GM04504 (cell line): ENCODE data around the gene SCNN1A.

Source experiments
- DNase-seq: peaks from one replicate; pipeline ENCODE4 v3.0.0-alpha.2; 2012; ENCODE audit warnings: low read depth

Gene SCNN1A

GRCh38 chr12:6384499-6385436 lies 9.4 kb upstream of the SCNN1A start:
- no peak for DNase-seq

GRCh38 chr12:6383572-6384498 lies 8.5 kb upstream of the SCNN1A start, which contains the start of gene LTBR:
TSS of gene LTBR (plus strand) at chr12:6384162. CDS start at chr12:6384359, 197 bp downstream.
- DNase-seq, result peak; percentile 91

DNA sequence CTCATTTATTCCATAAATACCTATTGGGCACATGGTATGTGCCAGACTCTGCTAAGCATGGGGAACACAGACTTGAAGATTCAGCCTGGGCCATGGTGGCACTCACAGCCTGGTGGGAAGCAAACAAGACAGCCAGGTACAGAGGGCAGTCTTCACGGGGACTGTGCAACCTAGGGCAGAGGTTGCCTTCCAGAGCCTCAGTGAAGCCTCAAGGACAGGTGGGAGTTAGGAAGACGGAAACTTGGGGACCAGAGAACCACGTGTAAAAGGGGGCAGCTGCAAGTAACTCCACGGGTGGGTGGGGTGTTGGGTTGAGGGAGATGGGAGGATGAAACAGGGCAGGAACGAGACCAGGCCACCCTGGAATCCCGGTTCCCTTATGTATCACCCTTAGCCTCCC lies 7.6 kb upstream of the SCNN1A start:
- DNase-seq, result no peak

DNA sequence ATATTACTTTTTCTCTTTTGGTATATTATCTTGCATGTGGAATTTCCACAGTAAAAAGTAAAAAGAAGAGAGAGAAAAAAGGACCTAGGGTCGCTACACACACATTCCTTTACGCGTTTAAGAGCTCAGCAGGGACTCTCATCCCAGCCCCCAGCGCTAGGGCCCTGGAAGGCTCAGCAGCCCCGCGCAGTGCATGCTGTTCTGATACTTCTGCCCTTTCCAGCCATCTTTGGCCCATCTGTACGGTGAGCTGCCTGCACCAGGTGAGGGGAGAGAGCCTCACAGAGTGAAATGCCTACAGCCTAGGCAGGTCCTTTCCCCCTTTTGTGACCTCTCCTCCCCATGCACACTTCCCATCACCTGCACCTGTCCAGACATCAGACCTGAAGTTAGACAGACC lies 7.0 kb upstream of the SCNN1A start:
- no peak for DNase-seq

DNA sequence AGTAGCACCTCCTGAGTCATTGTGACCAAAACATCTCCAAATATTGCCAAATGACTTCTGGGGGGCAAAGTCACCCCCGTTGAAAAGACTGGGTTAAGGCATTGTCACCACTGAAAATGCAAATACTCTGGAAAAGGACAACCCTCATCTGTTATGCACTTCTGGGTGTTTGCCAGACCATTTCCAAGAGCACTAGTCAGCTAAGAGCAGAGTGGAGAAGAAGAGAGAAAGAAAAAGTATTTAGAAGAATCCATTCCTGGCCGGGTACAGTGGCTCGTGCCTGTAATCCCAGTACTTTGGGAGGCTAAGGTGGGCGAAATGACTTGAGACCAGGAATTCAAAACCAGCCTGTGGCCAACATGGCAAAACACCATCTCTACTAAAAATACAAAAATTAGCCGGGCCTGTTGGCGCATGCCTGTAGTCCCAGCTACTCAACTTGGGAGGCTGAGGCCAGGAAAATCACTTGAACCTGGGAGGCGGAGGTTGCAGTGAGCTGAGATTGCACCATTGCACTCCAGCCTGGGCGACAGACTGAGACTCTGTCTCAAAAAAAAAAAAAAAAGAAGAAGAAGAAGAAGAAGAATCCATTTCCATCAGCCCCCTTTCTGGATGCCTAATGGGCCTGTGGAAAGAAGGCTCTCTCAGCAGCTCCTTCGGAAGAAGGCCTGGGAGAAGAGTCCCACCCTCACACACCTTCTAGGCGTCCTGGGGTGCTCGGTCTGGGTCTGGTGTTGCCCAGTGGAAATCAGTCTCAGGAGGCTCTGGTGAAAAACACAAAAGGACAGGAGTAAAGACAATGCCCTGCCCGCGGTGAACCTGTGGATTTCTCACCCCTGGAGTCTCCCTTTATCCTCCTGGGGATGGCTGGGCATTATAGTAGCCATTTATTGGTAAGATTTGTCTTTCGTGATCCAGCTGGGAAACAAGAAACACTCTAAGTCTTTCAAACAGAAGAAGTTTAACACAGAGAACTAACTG lies 5.1 kb upstream of the SCNN1A start:
- DNase-seq, result peak; percentile 30

DNA sequence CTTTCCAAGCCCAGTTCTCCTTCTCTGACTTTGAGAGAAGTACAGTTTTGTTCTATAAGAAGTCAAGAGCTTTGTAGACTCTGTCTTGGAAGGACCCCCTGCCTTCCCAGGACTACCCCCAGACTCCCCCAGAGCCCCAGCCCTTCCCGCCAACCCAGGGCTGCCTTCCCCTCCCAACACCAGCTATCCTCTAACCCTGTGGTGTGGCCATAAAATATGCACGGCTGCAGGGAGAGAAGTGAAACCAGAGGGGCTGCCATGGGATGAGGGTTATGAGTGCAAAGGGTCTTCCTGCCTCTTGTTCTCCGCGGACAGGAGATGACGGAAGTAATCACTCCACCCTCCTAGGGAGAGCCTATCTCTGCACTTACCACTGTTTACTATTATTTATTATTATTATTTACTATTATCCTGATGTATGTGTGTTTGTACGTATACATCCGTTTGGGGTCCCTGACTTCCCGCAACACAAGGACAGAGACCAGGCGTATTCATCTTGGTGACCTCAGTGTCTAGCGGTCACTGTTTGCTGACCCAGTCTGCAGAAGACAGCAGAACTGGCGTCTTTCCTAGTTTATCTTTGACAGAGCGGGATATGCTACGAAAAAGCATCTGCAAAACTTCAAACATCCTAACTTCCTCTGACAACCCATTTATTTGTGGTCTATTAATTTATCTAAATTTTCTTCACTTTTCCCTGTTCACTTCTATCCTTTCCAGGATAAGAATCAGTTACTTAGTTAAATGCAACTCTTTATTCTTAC lies 3.5 kb upstream of the SCNN1A start:
- DNase-seq, result no peak

DNA sequence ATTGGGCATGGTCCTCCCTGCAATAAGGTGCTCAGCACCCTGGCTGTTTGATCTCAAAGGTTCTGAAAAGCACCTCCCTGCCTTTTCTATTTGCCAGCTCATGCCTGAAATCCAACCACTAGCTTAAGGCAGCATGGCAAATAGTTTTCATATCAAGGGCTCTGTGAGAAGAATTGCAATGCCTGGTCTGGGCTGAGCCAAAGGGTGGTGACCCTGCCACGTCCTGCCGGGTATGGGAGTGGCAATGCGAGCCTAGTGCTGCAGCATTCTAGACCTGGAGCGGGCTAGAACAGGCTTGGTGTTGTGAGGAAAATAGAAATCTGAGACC lies 2.3 kb upstream of the SCNN1A start:
- DNase-seq, result no peak

DNA sequence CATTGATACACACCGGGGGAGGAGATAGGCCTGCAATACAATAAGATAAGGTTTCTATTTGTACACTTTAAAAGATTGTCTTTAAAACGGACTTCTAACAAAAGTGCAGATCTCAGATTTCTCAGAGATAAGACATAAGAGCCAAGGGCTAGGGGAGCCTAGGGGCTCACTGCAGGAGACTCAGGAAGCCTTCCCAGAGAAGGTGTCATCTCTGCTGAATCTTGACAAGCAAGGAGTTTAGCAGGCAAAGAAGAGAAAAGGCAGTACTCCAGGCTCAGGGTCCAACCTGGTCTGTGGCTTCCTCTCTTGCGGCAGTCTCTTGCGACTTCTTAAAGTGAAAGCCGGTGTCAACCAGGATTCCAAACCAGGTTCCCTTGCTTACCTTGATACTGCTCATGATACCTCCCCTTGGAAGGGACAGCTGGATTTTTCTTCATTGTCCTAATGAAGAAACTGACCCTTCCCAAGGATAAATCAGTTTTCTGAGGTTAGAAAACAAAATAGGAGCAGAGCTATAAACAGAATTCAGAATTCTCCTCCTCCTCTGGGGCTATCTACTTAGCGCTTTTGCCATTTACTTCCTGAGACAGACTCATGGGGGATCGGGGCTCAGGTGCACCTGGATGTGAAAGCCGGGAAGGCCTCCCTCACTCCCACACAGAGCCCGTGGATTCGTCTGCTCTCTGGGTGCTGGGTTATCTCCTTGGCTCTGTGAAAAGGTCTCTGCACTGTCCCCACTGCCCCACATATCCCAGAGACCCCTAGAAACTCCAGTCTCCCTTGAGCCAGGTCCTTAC lies 1.7 kb upstream of the SCNN1A start:
- no peak for DNase-seq

DNA sequence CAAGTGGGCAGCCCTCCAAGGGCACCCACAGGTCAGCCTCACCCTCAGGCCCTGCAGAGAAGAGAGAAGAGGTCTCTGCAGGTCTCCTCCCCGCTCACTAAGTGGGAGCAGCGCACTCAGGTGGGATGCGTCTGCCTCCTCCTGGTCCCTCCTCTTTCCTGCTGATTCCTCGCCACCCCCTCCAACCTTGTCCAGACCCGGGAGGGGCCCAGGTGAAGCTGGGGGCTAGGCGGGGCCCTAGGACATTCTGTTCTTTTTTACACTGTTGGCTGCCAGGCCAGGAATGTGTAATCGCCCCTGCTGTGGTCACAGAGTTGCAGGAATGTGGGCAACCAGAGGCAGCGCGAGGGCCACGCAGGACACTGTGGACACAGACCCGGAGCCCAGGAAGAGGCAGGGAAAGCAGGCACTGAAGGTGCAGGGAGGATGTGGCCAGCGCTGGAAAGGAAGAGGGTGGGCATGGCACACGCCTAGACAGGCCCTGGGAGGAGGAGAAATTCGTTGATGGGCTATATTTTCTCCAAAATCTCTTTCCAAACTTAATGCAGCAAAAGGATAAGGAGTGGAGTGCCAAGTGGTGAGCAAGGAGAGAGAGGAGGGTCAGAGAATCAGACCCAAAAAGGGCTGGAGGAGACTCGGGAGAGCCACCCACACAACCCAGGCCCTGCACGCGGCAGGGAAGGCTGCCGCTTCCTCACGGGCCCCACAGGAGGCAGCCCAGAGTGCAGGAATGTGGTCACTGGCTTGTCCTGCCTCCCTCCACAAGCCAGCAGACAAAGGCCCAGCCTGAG lies 911 bp upstream of the SCNN1A start:
- peak; percentile 42 for DNase-seq

- no peak for DNase-seq
These were observed 590 bp downstream of the SCNN1A start for GRCh38 chr12:6374786-6375160.

- no peak for DNase-seq
These were observed 1.2 kb downstream of the SCNN1A start for GRCh38 chr12:6374028-6374785.

DNA sequence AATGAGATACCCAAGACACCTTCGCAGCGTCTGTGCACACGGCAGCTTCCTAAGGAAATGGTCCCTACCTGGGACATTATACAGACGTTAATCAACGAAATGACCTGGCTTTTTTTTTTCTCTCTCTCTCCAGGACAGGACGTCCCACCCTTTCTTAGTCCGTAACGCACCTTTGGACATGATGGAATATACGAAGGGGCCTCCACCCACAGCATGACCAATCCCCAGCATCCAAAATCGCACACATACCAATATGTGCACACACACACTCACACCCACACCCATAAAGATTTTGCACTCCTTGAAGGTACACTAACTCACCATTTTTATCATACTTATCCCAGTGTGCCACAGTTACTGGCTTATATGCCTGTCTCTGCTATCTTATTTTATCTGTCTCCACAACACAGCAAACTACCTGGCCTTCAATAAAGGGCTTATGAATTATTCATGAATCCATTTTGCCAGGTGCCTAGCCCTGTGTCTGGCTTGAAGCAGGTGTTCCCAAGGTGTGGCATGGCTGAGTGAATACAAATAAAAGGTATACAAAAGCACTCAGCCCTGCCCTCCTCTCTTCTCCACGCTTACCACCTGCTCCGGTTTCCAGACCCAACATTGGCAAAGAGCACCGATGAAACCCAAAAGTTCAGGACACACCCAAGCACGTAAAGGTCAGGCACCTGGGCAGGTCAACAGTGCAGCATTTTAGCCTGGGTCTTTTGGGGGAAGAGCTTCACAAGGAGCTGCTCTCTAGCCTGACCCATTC lies 2.2 kb downstream of the SCNN1A start:
- no peak for DNase-seq

- DNase-seq, result peak; percentile 79
These were observed 2.9 kb downstream of the SCNN1A start for GRCh38 chr12:6372403-6373003.

GRCh38 chr12:6370994-6371754 lies 4.2 kb downstream of the SCNN1A start:
- peak; percentile 32 for DNase-seq

GRCh38 chr12:6370576-6370935 lies 4.8 kb downstream of the SCNN1A start:
- no peak for DNase-seq

DNA sequence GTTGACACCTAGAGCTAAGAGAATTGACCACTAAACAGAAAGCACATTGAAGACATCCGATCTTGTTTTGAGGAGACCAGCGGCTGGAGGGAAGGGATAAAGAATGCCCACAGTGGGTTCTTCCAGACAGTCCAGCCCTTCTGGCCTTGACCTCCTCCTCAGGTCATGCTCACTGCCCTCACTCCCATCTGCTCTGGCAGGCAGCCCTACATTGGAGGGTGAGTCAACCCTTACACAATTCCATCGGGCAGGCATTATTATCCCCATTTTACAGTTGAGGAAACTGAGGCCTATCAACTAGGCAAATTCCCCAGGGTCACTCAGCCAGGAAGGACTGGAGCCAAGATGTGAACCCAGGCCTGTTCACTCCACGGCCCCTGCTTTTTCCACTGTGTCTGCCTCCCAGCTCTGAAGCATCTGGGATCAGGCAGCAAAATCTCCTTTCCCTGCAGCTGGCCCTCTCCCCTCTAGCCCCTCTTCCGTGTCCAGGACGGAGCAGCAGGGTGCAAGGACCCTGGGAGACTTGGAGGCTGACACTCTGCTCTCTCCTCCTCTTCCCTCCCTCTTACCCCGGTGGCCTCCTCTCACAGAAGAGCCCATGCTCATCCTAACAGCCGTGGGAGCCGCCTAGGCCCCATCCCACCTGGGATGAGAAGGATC lies 5.3 kb downstream of the SCNN1A start:
- DNase-seq, result peak; percentile 10
